Measurements from ENCODE around the gene SALL3. TPM values are rescaled to one million over a fixed set of nuclear protein-coding genes. Genes with fewer than 3 reads are reported as not detected.
"Not testable (repeated sequence)": the region's sequence is repeated elsewhere in the genome, so short reads cannot be mapped to it uniquely, and the experiment has no call there.

The SALL3 gene
- polyA plus RNA-seq, 4 donors = 7.2 to 11.2 (median 10.1) TPM

DNA sequence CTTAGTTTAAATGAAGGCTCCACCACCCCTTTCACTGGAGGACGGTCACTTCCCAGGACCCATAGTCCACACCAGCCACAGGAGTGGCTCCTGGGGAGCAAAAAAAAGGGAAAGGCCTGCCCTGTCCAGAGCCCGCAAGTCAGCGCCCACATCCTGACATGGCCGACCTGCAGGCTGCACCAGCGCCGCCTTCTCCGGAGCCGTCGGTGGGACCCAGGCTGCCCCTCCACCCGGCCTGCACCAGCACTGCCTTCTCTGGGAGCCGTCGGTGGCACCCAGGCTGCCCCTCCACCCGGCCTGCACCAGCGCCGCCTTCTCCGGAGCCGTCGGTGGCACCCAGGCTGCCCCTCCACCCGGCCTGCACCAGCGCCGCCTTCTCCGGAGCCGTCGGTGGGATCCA, 14.9 kb upstream of the SALL3 start:
- not testable (repeated sequence) for DNase-seq (ENCODE audit: low read depth in 4 of 4, low spot score in 2 of 4)

DNA sequence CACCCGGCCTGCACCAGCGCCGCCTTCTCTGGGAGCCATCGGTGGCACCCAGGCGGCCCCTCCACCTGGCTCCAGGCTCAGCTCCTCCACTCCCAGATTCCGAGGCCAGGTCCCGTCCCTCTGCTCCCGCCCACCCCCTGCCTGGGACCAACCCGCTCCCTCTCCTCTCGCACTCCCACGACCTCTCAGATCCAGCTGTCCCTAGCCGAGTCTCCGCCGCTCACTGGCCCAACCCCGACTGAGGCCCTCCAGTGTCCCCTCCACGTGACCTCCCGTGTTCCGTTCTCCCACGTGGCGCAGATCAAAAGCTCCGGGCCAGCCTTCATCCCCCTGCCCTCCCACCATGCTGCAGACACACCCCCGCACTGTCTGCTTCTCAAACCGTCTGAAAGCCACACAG, 14.4 kb upstream of the SALL3 start:
- DNase-seq (ENCODE audit: low read depth in 4 of 4, low spot score in 2 of 4) = no peak

DNA sequence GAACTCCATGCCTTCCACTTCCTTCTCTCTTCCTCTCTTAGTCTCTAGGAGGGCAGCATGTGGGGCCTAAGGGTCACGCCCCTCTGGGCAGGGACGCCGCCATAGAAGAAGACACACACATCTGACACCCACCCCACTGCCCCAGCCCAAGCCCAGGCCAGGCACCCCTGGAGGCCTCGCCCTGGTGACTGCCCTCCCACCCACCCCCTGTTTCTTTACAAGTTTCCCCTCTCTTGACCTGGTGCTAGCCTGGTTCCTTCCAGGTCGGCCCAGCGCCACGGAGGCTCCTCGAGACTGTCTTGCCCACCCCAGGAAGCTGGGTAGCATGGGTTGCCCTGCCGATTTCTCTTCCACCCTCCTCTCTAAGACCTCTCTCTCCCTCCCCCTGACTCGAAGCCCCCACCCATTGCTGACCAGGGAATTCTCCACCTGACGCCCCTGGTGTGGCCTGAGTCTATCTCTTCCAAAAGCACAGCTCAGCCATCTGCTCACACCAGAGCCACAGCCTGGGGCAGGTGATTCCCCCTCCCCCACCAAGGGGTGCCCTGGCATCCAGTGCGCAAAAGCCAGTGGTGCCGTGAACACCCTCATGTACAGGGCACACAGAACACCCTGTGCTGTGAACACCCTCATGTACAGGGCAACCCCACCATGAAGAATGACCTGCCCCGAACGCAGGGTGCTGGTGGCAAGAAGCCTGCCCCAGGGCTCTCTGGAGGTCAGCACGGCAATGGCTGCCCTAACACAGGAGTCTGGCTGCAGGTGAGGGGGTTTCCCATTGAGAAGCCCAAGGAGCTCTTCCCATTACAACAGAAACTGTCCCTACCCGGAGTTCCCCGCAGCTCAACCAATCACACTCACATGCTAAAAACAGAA, 13.5 kb upstream of the SALL3 start:
- no peak for DNase-seq (ENCODE audit: low read depth in 4 of 4, low spot score in 2 of 4)

DNA sequence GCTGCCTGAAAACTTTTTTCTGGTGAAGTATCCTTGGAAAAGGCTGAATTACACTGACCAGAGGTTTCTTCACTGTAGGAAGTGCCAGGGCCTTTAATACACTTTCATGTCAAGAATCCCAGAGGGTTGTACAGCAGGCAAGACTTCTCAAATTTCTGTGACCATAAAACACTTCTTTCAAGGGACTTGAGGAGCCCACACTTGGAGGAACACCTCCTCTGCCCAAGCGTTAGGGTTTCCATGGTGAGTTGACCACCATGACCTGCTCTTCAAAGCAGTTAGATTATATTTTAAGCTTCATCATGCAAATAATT, 12.9 kb upstream of the SALL3 start:
- no peak for DNase-seq (ENCODE audit: low read depth in 4 of 4, low spot score in 2 of 4)

DNA sequence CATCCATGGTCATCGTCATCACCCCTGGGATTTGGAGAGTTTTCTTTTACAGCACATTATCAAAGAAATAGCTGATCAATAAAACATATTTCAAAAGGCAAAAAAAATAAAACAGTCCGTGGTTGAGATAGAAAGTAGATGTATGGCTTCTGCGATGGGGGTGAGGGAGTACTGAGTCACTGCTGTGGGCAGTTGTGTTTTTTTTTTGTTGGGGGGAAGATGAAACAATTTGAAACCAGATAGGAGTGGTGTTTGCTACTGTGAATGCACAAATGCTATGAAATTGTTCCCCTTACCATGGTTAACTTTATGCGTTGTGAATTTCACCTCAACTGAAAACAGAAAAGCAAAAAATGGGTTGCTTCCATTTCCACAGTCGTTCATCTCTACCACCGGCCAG, 11.9 kb upstream of the SALL3 start:
- DNase-seq (ENCODE audit: low read depth in 4 of 4, low spot score in 2 of 4) = no peak

DNA sequence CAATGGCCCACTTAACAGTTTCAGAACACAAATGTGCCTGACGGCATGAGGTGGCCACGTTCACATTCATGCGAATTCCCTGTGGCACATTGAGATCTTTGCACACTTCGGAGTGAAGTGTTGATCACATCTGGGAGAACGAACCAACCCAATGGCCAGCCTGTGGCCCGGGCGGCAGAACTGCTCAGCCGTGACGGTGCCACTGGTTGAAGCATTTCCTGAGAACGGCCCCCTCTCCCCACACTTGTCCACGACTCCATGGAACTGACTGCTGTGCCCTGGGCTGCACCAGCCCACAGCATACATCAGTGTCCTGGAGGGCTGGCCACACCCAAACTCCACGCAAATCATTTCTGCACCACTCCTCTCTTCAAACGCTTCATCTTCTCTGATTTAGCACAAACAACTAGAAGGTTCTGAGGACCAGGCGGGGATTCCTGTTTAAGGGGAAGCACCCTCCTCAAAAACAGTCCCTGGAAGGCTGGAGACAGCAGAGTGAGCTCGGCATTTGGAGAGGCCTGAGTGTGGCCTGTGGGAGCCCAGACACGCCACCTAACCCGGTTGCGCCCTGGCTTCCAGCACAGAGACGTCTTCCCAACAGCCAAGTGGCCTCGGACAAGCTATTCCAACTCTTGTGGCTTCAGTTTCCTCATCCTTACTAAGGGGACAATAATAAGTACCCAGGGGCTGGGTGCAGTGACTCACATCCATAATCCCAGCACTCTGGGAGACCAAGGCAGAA, 9.9 kb upstream of the SALL3 start:
- no peak for DNase-seq (ENCODE audit: low read depth in 4 of 4, low spot score in 2 of 4)

DNA sequence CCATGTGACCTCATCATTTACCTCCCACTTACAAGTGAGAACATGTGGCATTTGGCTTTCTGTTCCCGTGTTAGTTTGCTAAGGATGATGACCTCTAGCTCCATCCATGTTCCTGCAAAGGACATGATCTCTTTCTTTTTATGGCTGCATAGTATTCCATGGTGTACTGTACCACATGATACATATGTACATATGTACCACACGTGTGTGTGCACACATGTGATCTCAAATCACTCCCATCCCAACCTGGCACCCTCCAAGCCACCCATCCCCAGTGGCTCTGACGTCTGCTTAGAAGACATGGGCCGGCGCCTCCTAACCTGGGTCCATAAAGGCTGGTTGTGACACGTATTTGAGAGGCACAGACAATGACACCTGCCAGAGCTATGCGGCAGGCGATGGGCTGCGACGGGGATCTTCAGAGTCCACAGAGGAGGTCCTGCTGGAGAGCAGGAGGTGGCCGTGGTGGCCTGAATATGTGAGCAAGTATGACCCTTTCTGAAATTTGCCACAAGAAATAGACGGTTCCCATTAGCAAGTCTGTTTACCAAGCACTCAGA, 8.8 kb upstream of the SALL3 start:
- no peak for DNase-seq (ENCODE audit: low read depth in 4 of 4, low spot score in 2 of 4)

DNA sequence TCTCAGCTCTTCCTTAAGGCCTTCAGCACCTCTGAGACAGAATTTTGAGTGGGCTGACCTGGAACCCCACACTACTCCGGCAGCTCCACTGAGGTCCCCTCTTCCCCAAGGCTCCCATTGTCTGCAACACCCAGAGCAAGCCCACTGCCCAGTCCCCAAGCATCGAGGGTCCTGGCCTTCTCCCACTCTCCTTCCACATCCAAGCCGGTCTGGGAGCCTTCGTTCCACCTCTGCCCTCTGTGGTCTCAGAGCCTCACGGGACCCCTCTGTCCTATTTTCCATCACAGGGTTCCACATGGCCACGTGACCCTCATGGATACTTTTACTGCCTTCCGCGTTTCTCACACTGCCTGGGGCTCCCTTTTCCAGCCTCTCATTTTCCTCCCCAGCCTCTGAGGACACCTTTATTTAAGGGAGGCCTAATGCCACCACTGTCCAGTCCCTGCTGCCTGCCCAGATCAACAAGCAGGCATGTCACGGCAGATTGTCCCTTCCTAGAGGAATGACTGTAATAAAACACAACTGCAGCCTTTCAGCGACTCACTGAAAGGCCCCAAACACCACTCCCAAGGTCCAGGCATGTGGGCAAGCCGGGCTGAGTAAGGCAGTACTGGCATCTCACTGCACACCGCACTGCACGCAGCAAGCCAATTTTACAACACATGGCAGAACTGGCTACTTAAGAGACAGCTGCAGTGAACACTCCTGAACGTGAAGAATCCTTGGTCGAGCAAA, 7.9 kb upstream of the SALL3 start:
- DNase-seq (ENCODE audit: low read depth in 4 of 4, low spot score in 2 of 4) = no peak

DNA sequence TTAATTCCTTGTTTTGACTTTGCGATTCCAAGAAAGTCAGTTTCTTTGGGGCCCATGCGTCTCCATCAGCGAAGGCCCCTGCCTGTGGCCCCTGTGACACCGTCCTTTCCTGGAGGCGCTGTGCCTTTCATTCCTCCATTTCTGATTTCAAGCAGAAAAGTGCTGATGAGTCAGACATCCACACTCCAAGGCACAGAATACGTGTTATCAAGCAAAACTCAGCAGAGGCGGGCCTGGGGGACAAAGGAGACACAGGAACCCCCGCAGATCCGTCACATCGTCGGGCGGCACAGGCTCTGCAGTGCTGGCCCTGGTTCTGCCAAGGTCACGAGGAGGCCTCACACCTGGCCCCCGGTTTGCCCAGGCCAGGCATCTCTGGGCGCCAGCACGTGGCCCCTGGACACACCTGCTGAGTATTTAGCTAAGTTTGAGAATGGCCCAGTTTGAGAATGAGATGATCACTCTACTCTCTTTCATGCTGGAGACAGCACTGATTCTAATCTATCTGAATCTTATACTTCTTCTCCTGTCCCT, 7.2 kb upstream of the SALL3 start:
- no peak for DNase-seq (ENCODE audit: low read depth in 4 of 4, low spot score in 2 of 4)

DNA sequence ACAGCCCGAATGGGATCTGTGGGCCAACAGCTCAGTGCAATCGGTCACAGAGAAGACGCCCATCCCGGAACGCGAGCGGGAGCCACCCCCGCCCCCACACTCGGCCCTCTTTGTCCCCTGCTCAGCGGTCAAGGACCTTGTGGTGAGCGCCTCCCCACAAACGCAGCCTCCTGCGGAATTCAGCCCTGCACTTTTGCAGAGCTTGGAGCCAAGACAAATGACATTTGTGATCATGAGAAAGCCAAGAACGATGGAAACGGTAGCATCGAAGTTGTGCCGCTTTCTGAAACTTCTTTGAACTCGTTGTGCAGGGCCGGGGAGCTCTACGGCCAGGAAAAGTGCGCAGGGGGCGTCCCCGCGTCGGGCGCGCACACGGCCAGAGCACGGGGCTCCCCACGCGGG, 6.7 kb upstream of the SALL3 start:
- DNase-seq (ENCODE audit: low read depth in 4 of 4, low spot score in 2 of 4) = no peak

DNA sequence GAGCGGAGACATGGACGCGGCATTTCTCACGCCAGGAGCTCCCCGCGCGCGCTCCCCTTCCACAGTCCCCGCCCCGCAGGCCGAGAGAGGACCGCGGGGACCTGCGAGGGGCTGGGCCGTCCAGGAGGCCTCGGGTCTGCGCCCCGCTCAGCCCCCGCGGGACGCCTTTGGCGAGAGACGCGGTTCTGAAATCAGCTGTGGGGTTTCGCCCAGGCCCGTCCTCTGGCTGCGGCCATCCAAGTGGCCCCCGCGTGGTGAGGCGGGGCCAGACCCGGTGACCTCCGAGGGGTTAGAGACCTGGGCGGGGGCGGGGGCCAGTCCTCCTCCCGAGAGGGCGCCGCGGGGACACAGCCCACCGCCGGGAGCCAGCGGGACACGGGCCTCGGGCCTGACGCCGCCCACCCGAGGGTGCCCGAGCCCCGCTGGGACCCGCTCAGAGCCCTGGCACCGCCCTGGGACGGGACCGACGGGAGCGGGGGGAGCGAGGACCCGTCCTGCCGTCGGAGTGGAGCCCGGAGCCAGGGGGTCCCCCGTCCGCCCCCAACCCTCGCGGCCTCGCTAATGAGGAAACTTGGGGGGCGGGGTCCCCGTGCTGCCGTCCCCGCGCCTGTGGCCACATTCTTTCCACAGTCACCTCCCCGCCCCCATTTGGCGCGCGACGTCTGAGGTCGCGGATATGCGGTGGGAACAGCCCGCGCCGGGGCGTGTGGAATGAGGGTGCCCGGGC, 6.1 kb upstream of the SALL3 start:
- DNase-seq (ENCODE audit: low read depth in 4 of 4, low spot score in 2 of 4) = no peak

DNA sequence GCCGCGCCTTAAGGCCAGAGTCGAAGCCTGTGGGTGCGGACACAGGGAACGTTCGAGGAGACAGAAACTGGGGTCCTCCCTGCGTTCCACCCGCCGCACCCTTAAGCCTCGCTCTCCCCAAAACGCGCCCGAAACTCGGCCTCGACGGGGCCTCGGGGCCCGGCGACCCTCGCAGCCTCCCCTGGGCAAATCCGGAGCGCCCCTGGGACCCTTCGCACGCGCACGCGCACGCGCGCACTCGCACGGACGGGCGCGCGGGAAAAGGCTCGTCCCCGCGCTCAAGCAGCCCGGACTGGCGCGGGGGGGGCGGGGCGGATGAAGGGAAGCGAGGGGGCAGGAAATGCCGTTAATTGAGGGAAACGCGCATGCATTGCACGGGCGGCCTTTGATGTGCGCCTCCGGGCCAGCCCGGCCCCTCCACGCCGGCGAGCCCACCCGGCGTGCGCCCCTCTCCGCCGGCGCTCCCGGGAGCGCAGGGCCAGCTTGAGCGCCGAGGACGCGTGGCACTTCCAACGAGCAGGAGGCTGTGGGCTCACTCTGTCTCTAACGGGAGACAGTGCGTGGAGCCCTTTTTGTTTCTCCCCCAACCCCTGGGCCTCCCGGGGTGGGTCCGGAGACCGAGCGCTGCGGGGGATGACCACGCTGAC, 5.4 kb upstream of the SALL3 start:
- no peak for DNase-seq (ENCODE audit: low read depth in 4 of 4, low spot score in 2 of 4)

DNA sequence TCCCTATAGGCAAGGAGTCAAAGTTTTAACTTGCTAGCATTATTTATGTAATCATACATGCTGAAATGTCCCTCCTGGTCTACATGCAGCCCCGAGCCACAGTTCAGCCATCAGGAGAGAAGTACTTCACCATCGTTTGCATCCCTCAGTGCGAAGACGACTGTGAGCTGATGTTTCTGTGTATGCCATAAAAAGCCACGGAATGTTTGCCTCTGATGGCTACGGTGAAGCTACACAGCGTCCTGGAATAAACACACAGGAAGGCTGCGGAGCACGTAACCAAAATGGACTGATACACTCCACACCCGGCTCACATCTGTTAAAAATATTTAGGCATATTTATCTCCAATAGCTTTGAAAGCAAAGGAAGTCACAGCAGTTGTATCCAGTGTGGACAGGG, 4.3 kb upstream of the SALL3 start:
- no peak for DNase-seq (ENCODE audit: low read depth in 4 of 4, low spot score in 2 of 4)

DNA sequence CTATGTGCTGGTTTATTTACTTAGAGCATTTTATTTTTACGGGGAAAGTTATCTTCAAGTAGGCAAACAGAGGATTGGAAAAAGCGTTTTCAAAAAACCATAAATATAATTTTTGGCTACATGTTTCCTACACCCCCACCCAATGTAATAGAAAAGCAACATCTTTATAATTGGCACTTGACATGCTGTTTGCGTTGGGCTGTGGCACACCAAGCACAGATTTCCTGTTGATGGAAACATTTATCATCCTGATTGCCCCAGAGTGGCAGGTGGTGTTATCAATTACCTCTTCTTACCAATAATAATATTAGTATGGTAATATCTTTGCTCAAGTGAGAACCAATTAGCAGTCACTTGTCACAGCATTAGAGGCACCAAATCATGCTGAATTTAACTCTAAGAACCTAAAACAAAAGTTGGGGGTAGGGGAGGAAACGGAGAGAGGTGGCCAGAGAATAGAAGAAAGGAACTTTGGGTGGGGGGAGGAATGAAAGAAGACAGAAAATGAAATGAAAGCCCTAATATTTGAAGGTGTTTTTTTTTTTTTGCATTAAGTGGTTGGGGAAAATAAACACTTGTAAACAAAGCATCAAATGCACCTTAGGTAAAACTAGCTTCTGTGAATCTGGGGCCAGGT, 3.8 kb upstream of the SALL3 start:
- no peak for DNase-seq (ENCODE audit: low read depth in 4 of 4, low spot score in 2 of 4)

DNA sequence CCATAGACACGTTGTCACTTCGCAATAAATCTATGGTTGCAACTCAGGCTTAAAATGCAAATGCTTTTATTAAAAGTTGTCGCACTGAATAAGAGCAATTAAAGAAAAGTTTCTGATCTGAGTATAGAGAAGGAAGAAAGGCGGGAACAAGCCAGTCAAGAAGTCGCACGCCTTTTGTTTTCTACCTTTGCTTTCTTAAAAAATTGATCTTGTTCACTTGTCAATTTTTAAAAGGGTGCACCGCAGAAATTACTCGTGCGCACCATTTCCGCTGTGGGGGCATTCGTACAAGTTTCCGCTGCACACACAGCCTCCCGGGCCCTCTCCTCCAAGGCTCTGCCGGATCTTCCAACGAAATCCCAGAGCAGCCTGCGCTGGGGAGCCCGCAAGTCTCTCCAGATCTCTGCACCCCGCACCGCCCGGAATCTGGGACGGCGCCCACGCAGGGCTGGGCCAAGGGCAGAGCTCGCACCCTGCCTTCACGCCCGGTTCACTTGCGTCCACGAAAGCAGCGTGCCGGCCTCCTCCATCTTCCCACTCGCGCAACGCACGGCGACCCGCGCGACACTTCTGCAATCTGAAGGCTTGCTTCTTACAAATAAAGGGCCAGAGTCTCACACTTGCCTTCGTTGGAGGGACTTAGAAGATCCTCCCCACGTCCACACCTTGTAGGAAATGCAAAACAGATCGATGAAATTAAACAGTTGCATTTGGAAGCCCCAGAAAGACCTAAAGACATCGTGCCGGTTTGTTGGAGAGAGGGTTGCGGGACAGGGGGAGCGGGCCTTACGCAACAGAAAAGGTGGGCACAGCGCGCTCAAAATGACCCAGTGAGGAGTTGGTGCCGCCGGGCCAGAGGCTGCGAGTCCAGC, 2.6 kb upstream of the SALL3 start:
- DNase-seq (ENCODE audit: low read depth in 4 of 4, low spot score in 2 of 4) = no peak

DNA sequence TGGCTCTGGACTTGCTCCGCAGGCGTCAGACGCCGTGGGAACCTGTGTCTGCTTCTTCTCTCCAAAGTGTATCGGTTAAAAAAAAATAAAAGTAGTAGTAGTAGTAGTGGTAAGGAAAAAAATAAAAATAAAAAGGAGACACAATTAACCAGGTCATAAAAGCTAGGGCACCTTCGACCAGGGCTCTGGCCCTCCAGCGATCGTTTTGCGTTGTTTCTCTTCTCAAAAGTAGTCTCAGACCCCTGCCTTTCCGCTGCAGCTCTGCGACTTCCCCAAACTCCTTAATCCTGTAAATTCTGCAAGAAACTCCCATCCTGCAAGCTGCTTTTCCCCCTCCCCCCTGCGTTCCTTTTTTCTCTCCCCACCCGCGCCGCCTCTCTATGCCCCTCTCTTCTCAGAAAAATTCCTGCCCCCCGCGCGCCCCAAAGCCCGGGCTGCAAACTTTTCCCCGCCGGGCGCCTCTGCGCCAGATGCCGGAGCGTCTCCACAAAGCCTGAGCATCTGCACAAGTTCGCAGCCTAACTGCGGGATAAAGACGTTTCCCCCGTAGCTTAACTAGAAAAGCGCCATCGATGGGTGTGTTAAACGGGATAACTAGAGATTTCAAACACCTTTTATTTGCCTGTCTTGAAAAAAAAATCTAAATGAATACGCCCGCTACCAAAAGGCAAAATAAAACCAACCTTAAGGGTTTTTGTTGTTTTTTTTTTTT, 1.8 kb upstream of the SALL3 start:
- no peak for DNase-seq (ENCODE audit: low read depth in 4 of 4, low spot score in 2 of 4)

DNA sequence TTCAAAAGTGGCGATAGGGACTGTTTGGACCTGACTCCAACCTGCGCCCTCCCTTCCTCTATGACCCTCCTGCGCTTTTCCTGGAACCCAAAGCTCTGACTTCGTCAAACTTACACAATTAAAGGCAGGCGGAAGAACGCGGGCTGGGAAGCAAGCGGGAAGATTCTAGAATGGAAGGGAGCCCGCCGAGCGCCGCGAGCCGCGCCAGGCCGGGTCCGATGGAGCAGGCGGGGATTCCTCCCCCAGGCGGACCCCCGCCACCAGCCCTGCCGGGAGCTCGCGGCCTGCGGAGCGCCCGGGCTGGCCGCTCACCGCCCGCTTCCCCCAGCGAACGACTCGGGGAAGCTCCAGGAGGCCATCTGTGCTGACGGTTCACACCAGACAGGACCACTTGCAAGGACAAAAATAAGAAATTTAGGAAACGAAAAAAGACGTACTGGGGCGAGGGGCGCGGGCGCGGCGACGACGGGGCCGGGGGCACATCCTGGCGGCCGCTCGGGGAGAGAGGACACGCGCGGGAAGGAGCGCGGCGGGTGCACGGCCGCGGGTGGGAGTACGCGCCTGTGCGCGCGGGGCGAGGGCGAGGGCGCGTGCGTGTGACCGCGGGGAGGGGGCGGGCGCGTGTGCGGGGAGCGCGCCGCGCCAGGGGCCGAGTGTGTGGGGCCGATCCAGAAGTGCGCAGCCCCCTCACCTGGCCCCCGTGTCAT, 1.1 kb upstream of the SALL3 start:
- DNase-seq (ENCODE audit: low read depth in 4 of 4, low spot score in 2 of 4) = no peak

All from left renal cortex interstitium (tissue), 4 donors.